H54 (cell line): ENCODE results near the gene SMAD7.
A peak's percentile ranks its signal among the peaks of the same experiment; 100 is the strongest.

Experiments used
- DNase-seq: peaks from one replicate; pipeline ENCODE4 v3.0.0; 2011; ENCODE audit warnings: low spot score, mixed read lengths; ENCODE audit not compliant: insufficient read length
- FAIRE-seq: peaks from 3 replicates; lab custom pipeline; 2011; peaks lifted over from hg19 to GRCh38; lab: Jason Lieb, UNC
- POLR2A ChIP-seq: IDR thresholded peaks from 2 replicates; pipeline ENCODE4 v1.6.1; 2011; ENCODE audit warnings: low read depth, mild to moderate bottlenecking, low read length

SMAD7 gene

DNA sequence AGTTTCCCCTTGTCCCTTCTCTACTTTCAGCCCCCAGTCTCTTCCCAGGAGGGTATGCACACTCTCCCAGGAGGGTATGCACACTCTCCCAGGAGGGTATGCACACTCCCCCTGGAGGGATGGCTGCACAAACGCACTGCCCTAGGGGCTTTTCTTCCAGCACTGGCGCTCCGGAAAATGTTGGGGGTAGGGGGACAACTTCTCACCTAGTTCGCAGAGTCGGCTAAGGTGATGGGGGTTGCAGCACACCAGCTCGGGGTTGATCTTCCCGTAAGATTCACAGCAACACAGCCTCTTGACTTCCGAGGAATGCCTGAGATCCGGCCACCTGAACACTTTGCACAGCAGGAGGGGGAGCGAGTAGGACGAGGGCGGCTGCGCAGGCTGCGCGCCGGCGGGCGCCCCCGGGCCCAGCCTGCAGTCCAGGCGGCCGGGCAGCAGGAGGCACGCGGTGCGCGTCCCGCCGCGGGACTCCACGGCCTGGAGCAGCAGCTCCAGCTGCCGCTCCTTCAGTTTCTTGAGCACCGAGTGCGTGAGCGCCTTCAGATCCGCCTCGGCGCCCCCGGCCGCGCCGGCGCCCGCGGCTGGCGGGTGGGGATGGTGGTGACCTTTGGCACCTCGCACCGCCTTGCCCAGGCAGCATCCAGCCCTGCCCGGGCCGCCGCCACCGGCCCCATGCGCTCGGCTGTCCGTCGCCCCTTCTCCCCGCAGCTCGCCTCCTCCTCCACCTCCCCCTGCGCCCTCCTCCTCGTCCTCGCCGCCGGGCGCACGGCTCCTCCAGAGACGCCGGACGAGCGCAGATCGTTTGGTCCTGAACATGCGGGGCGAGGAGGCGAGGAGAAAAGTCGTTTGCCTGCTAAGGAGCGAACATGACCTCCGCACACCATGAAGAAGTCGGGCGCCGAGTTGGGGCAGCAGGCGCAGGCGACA is 894 bp downstream of the SMAD7 start:
- no peak for TF ChIP-seq POLR2A
- DNase-seq, result no peak
- no peak for FAIRE-seq

DNA sequence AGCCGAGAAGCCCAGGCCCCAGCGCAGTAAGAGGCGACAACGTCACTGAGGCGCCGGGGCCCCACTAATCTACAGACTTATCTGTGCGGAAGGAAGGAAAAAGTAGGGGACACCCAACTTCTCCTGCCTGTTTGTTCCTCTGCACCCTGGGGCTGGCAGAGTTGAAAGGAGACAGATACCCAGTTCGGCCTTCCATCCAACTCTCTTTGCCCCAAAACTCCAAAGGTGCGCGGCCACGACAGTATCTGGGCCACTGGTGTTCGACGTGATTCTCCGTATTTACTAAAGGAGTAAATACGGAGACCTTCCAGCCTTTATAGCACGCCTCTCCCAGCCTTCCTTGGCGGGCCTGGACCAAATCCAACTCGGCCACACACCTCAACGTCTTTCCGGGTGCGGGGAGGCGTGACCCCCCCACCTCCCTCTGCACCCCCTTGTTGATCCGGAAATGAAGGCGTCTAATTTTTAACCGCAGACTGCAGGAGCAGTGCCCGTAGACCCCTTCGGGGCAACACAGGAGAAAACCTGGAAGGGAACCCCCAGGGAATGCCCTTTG is 1.6 kb downstream of the SMAD7 start:
- DNase-seq (no peak), FAIRE-seq (no peak)
- no peak for TF ChIP-seq POLR2A

DNA sequence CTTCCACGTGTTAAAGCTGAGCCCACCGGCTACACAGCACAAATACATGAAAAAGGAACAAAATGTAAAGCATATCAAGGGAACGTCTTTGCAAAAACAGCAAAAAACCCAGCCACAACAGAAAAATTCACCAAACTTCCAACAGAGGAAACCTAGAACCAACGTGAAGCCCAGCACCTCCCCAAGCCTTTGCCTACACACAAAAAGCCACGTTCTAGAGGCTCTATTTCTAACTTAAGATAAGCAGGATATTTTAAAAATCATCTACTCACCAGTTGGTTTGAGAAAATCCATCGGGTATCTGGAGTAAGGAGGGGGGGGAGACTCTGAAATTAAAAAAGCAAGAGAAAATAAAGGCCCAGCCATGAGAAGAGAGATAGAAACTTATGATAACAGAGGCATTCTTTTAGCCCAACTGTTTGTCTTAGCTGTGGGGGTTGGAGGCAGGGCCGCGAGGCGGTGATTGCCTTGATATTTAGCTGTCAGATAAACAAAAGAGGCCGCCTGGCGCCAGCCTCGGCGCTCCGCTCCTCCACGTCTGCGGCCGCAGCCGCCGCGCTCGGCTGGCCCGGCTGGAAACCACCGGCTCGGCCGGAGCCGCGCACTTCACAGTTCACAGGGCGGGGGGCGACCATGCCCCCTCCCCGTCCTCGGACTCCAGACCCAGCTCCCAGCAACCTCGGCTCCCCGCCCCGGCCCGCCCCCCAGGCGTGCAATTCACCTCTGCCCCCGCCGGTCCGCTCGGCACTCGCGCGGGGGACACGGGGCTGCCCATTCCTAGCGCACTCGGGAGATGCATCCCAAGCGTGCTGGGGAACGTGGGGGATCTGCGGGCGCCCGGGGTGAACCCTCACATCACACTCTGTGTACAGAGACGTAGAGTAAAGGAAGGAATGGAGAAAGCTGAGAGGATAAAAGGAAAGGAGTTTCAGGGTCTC is 2.4 kb downstream of the SMAD7 start:
- TF ChIP-seq POLR2A, result 0 out of 2 replicates have a peak, but pooled peaks have one; percentile 5
- FAIRE-seq (no peak), DNase-seq (no peak)

DNA sequence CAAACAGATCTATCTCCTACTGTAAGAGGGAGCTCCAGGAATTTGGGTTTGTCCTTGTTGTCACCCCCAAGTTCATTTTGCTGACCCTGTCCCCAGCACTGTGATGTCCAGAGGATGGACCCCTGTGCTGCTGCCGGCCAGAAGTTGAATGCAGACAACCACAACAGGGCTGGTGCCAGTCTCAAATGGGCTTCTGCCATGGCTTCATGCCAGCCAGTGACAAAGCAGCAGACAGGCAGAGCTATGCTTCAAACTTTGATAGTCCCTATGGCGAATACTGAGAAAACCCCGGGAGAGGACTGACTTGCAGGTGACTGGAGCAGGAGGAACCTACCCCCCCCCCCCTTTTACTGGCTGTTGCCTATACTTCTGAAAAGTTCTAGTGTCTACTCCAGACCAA is 3.2 kb downstream of the SMAD7 start:
- TF ChIP-seq POLR2A, result no peak
- DNase-seq (no peak), FAIRE-seq (no peak)

- no peak for TF ChIP-seq POLR2A
- DNase-seq, result no peak
- FAIRE-seq, result no peak
Observed at GRCh38 chr18:48947092-48947491, 3.7 kb downstream of the SMAD7 start.

GRCh38 chr18:48946329-48946835 is 4.4 kb downstream of the SMAD7 start:
- FAIRE-seq, result no peak
- no peak for DNase-seq
- no peak for TF ChIP-seq POLR2A

GRCh38 chr18:48945953-48946217 is 4.9 kb downstream of the SMAD7 start:
- TF ChIP-seq POLR2A, result no peak
- DNase-seq (no peak), FAIRE-seq (no peak)

DNA sequence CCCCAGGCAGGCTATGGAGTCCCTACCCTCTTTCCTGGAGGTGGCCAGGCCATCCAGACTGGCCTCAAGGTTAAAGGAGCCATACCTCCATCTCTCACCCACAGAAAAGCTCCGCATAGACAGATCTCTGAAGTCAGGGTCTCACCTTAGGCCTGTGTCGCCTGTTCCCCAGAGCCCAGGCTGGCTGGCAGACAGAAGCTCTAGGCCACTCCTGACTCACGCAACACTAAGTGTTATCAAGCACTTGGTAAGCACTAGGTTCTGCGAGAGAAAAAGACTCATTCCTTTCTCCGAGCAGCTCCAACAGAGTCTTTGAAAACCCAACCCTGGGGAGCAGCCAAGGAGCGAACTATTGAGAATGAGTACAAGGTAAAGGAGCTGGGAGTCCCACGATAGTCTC is 6.1 kb downstream of the SMAD7 start:
- FAIRE-seq (no peak), DNase-seq (no peak)
- TF ChIP-seq POLR2A, result no peak

GRCh38 chr18:48943736-48944527 is 6.8 kb downstream of the SMAD7 start:
- no peak for TF ChIP-seq POLR2A
- DNase-seq, result no peak
- no peak for FAIRE-seq

- DNase-seq (no peak), FAIRE-seq (no peak)
- no peak for TF ChIP-seq POLR2A
Observed at GRCh38 chr18:48943333-48943732, 7.4 kb downstream of the SMAD7 start.

DNA sequence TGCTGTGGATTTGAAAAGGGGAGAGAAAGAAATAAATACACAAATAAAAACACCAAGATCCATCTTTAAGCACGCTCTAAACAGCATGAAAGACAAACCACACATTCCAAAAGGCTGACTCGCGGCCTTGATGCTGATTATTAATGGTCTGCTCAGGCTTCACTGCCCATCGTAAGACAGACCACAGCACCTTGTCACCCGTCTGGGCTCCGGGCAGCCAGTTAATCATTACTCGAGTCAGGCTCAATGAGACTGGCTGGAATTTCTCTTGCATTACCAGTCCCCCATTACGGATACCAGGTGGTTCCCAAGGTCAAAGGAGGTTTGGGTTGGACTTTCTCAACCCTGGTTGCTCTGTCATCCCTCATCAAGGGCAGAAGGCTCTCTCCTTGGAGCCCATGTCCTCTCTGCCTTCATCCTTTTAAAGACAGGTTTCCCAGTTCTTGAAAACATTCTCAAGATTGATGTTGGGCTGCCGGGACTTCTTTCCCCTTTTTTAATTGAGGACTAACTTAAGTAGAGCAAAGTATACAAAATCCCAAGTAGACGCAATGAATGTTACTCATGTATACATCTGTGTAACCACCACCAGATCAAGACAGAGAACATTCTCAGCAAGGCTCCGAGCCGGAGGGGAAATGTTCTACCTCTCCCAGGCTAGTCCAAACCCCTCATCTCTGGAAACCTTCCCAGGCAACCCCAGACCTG is 8.1 kb downstream of the SMAD7 start:
- peak; percentile 78 for DNase-seq
- peak; percentile 85 for FAIRE-seq
- no peak for TF ChIP-seq POLR2A

- DNase-seq (no peak), FAIRE-seq (no peak)
- TF ChIP-seq POLR2A, result no peak
Observed at GRCh38 chr18:48942086-48942485, 8.7 kb downstream of the SMAD7 start.

- no peak for FAIRE-seq
- no peak for TF ChIP-seq POLR2A
- DNase-seq, result no peak
Observed at GRCh38 chr18:48941672-48942071, 9.1 kb downstream of the SMAD7 start.
